ENCODE measurements around the gene TLE6.
"Not testable (repeated sequence)": the region's sequence is repeated elsewhere in the genome, so short reads cannot be mapped to it uniquely, and the experiment has no call there.

The TLE6 gene

DNA sequence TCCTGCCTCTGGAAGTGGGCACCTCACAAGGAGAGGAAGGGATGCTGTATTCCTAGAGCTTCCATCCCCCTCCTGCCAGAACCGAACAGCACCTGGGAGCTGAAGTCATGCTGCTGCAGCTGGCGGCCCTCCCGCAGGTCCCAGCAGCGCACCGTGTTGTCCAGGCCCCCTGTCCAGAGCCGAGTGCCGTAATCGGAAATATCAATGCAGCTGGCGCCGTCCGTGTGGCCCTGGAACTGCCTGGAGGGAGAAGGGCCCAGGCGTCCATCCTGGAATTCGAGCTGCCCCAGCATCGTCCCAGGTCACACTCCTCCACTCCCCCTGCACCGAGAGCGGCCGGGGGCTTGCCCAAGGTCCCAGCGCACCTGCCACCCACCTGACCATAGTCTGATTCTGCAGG lies 28.0 kb downstream of the TLE6 start:
- DNase-seq, result no peak

DNA sequence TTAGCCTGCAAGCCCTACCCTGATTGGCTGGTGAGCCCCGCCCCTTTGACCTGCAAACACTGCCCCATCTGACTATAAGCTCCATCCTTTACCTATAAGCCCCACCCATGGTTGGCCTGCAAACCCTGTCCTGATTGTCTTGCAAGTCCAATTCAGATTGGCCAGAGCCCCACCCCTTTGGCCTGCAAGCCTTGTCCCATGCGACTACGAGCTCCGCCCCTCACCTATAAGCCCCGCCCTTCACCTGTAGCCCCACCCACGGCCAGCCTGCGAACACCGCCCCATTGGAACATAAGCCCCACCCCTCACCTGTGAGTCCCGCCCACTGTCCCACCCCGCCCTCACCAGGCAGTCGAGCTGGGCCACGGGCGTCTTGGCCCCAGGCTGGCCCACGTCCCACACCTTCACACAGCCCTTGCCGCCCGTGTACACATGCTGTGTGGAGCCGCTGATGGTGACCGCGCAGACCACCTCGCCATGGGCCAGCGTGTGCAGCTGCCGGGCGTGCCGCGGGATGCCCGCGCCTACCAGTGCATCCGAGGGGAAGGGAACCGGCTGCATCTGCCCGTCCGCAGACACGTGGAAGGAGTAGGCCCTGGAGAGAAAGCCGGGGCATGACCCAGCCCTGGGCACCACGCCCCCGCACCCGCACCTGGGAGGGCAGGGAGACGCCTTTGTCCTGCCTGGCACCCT lies 28.9 kb downstream of the TLE6 start:
- DNase-seq, result no peak

DNA sequence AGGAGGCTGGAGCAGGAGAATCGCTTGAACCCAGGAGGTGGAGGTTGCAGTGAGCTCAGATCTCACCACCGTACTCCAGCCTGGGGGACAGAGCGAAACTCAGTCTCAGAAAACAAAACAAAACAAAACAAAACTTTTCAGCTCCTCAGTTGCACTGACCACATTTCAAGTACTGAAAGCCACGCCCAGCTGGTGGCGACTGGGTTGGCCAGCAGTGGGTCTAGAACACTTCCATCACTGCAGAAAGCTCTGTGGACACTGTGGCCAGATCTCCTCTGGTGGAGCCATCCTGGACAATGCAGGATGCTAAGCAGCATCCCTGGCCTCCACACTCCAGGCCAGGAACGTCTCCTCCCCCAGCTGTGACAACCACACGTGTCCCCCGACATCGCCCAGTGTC lies 30.6 kb downstream of the TLE6 start:
- no peak for DNase-seq

DNA sequence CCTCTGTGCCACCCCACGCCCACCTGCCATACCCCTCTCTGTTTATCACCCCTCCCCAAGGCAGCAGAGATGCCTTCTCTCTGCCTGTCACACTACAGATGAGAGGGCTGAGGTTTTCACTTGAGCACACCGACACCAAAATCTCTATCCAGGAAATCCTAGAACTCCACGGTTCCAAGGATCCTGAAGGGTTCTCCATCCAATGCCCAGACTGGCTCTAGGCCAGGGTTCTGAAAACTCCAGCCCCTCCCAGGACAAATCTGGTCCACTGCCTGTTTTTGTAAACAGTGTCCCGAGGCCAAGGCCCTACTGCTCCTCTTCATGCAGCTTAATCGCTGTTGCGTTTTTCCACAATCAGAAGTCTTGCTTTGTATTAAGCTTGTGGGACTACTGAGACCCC lies 31.6 kb downstream of the TLE6 start:
- no peak for DNase-seq

DNA sequence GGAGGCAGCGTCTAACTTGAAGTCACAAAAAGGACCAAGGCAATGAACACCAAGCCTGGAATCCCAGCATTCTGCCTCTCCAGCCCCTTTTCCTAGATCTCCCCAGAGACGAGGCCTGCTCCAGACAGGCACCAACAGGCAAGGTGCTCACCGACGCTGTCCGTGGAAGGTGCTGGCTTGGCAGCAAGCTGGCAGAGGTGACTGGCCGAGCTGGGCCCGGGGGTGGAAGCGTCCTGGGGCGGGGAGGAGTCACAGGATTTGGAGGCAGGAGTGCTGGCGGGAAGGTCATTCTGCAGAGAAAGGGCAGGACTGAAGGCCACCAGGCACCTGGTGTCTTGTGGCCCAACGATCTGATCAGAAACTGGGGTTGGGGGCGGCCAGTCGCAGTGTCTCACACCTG lies 33.5 kb downstream of the TLE6 start:
- DNase-seq, result no peak

DNA sequence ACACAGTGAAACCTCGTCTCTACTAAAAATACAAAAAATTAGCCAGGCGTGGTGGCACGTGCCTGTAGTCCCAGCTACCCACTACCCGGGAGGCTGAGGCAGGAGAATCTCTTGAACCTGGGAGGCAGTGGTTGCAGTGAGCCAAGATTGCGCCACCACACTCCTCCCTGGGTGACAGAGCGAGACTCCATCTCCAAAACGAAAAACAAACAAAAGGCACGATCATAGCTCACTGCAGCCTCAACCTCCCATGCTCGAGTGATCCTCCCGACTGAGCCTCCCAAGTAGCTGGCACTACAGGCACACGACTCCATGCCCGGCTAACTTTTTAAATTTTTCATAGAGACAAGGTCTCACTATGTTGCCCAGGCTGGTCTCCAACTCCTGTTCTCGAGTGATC lies 34.7 kb downstream of the TLE6 start:
- not testable (repeated sequence) for DNase-seq

DNA sequence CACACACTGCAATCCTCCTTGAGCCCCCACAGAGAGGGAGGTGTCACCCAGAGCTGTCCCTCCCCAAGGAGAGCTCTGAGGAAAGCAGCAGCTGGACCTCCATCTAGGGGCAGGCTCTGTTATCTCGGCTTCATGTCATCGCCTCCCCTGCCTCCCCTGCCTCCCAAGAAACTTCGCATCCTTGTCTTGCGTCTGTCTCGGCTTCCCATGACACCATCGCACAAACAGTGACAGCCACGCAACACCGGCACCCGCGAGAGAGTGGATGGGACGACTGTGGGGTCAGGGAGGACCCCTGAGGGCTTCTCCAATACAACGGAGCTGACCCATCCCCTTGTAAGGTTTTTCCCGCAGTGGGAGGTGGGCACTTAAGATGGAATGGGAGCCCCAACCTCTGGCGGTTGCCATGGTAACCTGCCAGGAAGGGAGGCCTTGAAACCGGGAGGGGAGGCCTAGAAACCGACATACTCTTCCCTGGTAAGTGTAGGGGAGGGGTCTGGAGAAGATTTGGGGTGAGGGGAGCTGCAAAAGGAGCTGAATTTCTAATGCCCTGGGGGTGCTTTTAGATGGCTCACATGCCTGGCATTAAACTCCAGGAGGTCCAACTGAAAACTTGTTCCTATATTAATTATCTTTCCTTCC lies 35.4 kb downstream of the TLE6 start:
- peak; percentile 70 for DNase-seq

DNA sequence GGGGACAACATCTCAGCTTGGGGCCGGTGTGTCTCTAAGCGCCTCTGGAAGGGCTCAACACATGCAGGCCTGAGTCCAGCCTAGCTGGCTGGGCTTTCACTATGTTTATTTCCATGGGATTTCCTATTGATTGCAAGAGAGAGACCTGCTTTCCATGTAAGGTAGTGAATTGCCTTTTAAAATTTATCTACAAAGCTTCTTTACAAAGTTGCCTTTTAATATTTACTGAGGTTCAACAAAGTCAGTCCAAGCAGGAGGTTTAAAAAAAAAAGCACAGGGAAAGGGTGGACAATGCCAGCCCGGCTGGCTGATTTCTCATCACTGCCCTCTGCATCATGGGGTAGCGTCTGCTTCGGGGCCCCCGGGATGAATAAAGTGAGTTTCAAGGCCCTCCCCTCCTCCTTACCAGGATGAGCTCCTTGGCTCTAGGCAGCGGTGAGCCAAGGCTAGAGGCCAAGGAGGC lies 35.9 kb downstream of the TLE6 start:
- DNase-seq, result no peak

DNA sequence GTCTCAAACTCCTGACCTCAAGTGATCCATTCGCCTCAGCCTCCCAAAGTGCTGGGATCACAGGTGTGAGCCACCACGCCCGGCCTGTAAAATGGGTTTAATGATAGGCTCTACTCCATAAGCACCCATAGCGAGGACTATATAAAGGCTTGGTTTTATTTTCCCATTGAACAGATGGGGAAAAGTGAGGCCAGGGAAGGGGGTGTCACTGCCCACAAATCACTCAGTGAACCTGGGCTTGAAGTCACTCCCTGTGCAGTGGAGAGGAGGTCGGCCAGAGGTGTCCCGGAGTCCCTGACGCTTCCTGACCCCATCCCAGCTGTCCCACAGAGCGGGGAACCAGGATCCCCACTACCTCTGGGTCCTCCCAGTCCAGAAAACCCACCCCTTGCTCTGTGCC lies 36.8 kb downstream of the TLE6 start:
- no peak for DNase-seq

DNA sequence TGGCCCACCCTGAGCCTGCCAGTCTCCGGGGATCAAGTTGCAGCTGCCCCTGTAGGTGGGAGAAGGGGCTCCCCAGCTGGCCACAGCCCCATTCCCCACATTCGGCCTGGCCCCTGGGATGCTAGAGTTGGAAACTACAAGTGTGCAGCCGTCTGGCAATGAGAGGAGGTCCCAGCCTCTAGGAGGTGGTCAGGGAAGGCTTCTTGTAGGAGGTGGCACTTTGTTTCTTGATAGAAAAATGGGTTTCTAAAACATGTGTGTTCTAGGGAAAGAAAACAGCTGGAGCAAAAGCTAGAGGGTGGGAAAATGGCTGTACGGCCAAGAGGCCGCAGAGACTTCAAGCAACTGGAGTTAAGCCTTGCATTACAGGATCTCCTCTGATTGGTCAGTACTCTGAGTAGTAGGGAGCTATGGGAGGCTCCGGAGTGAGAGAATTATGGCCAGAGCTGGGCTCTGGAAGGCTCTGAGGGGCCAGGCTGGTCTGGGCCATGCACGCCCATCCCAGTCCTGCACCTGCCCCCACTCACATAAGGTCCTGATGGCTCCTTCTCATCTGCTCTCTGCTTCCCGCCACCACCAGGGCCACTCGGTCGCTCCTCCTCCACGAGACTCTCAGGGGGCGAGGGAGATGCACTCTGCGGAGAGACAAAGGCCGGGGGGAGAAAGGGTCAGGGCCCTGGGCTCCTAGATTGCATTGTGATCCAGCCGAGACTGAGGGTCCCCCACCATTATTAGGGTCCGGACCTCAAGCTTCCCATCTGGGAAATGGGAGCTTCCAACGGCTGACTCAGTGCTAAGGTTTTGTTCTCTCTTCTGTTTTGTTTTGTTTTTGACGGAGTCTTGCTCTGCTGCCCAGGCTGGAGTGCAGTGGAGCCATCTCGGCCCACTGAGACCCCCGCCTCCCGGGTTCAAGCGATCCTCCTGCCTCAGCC lies 38.0 kb downstream of the TLE6 start:
- DNase-seq, result no peak

DNA sequence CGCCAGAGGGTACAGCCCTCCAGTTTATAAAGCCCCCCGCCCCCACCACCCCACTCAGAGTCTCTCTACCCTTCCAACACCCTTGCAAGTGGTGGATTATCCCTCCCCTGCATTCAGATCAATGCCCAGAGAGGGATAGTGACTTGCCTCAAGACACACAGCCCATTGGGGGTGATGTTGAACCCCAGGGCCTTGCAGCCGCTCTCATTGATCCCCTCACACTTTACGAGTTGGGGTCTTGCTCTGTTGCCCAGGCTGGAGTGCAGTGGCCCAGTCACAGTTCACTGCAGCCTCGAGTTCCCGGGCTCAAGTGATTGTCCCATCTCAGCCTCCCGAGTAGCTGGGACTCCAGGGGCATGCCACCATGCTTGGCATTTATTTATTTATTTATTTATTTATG lies 40.6 kb downstream of the TLE6 start:
- no peak for DNase-seq

DNA sequence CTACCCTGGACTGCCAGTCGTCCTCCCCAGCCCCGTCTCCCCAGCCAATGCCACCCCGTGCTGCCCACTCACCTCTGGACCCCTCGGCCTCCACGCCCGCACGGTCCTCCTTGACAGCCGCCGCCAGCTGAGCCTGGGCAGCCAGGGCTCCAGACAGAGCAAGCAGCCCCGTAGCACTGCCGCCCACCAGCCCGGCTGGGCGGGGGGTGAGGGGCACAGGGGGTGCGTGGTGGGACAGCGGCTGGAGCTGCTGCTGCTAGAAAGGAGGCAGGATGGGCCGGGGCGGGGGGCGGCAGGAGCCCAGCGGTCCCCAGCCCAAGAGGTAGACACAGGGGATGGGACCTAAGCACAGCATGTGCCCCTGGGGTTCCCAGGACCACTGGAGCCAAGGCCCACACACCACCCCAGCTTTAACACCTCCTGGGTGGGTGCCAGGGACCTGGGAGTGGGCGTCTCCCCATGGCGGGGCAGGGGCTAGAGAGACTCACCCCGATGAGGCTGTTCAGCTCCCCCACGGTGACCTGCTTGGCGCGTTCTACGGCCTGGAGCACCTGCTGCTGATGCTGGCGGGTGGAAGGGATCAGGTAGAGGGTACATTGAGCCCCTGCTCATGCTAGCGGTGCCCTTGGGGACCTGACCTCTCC lies 42.0 kb downstream of the TLE6 start:
- DNase-seq, result no peak

DNA sequence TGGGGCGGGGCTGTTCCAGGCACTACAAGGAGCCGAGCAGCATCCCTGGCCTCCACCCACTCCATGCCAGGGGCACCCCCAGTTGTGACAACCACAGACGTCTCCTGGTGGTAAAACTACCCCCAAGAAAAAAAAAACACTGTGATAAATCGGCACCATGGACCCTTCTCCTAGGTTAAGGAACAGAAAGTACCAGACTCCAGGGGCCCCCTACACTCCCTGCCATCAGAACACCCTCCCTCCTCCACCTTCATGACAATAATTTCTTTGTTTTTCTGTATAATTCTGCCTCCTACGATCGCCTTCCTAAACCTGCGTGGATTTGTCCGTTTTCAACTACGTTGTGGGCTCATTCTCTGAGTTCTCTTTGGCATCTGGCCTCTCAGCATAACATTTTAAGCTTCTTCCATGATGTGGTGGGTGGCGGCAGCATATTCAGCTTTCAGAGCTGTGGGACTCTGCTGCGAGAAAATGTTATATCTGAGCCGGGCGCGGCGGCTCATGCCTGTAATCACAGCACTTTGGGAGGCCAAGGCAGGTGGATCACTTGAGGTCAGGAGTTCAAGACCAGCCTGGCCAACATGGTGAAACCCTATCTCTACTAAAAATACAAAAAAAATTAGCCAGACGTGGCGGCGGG lies 43.1 kb downstream of the TLE6 start:
- DNase-seq, result no peak

DNA sequence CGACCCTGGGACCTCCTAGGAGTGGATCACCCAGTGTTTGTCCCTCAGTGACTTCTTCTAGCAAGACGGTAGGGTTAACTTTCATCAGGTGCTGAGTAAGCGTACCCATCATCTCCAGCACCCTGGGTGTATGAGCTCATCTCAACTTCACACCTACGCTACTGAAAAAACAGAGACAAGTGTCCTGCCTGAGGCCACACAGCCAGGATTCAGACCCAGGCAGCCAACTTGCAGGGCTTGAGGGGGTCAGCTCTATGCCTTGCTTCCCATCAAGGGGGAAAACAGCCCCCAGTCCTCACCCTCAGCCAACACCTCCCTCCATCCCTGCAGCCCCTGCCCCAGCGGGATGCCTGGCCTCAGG lies 47.1 kb downstream of the TLE6 start:
- DNase-seq, result no peak

DNA sequence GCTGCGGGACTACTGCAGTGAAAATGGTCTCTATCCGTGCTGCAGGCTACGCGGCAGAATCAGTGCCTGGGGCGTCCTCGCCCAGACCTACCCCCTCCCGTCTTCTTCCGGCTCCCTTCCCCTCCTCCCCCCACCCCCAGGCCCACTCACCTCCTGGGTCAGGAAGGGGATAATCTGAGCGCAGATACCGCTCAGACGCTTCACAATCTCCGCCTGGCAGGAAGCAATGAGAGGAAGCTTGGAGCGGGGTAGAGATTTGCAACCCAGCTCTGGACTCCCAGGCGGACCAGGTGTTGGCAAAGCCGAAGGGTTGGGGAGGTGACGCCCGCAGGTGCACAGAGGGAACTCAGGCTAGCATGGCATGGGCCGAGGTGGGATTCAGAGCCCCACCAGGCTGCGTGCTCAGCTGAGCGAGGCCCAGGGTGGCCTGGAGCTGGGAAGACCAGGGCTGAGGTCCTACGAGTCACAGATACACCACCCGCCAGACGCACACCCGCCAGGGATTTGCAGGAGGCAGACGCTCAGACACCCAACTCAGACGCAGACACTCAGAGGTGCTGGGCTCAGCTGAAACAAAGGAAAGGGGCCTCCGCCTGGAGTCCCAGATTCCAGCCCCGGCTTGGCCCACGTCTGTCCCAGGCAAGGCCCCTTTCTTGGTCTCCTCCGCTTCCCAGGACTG lies 47.6 kb downstream of the TLE6 start:
- no peak for DNase-seq

DNA sequence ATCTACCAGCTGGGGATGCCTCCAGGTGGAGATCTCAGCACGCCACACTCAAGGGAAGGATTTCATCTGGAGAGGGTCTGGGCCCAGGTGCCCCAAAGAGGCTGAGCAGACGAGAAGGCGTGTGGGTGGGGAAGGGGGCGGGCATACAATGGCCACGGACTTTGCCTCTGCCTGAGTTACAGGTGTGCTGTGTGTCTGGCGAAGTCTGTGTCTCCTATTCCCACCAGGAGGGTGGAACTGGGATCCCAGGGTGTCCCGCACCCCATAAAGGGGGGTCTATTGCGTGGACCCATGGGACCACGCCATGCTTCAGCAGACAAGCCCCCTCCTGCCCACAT lies 48.2 kb downstream of the TLE6 start:
- no peak for DNase-seq

DNA sequence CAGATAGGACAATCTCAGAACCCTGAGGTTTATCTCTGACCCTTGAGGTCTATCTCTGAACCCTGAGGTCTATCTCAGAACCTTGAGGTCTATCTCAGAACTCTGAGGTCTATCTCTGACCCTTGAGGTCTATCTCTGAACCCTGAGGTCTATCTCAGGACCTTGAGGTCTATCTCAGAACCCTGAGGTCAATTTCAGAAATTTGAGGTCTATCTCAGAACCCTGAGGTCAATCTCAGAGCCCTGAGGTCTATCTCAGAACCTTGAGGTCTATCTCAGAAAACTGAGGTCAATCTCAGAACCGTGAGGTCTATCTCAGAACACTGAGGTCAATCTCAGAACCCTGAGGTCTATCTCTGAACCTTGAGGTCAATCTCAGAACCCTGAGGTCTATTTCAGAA lies 49.4 kb downstream of the TLE6 start:
- DNase-seq, result no peak

DNA sequence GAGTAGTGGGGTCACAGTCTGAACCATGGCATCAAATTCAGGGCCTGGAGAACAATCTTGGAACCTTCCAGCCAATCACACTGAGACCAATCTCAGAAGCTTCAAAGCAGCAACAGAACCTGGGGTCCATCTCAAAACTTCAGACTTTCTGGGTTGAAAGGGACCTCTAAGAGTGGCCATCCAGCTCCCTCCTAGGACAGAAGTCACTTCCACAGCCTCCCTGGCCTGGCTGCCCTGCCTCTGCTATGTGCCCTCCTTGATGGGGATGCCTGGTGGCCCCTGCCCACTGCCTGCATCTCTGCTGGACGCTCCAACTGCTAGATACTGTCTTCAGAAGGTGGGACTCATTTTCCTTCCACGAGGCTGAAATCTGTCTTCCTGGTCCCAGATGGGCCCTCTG lies 49.9 kb downstream of the TLE6 start:
- DNase-seq, result no peak

DNA sequence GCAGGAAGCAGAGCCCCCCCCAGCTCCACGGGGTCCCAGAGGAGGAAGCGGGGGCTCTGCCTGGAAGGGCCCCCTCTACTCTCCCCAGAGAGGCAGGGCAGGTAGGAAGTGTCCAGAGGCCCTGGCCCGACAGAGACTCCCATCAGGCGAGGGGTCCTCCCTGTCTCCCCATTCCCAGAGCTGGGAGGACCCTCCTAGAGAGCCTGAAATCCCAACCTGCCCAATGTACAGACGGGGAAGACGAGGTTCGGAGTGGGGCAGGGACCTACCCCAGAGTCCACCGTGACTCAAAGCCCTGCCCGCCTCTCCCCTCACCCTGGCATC lies 50.6 kb downstream of the TLE6 start:
- DNase-seq, result no peak

DNA sequence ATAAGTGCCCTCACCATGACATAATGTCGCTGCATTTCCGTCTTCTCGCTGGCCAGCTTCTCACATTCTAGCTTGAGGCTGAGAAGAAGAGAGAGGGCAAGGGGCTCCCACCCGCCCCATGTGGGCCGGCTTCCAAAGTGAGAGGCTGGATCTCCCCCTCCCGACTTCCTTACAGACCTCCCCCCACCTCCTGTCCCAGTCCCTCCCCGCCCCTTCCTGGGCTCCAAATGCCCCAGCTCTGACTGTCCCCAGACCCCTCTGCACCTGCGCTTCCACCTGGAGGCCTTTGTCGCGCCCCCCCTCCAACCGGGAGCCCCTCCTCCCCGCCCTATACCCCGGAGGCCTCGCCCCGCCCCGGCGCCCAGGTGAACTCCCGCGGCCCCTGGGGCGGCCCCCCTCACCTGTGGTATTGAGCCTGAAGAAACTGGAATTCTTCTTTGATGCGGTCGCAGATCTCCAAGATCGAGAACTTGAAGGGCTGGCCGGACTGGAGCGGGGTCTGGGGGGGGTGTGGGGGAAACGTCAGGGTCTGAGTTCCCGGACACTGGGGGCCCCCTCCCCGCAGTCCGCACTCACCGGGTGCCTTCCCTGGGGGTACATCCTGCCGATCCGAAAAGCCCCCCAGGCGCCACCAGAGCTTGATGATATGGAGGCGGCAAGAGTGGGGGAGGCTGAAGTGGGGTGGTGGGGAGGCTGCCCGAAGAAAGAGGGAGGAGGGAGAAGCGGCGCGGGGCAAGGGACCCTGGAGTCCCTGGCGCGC lies 51.1 kb downstream of the TLE6 start:
- no peak for DNase-seq

DNA sequence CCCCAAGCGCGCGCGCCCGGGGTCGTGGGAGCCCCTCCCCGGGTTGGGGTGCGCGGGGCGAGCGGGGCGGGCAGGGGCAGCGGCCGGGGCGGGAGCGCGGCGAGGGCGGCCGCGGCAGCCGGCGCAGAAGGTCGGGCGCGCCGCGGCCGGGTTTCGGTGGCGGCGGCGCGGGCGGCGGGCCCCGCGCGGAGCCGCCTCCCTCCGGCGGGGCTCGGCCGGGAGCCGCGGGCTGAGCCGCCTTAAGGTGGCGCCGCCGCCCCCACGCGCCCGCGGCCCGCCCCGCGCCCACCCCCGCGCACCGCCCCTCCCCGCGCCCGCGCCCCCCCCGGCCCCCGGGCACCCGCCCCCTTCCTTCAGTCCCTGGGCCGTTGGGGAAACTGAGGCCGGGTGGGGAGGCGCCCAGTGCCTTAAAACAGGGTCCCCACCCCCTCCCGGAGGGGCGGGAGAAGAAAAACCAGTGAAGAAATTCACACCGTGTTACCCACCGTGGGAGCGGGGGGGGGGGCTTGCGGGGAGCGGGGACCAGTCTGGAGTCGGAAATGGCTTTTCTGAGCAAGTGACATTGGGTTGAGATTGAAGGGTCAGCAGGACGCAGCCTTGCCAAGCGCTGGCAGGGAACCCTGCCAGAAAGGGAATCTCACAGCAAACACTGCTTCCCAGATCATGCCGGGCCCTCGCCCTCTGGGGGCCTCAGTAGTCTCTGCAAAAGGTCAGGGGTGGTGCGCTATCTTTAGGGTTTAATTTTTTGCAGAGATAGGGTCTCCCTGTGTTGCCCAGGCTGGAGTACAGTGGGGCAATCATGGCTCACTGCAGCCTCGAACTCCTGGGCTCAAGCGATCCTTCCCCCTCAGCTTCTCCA lies 51.9 kb downstream of the TLE6 start, which contains the start of gene TLE2:
TLE2 (minus strand) TSS at position 216 of the 859 bp plus-strand sequence. CDS start 376 bp downstream, outside the sequence.
- no peak for DNase-seq

Measured in COR-L47 (cell line).